Retinal pigment epithelial cell (primary cell): Measurements from ENCODE around the gene PADI2.

Source experiments
- DNase-seq: peaks from one replicate; pipeline ENCODE4 v3.0.0-alpha.2; 2010; ENCODE audit warnings: low read depth
- H3K4me3 ChIP-seq: 2 replicates; pipeline ENCODE4 v1.5.1; 2011; ENCODE audit warnings: mild to moderate bottlenecking, low read length, control low read depth, moderate library complexity
- CTCF ChIP-seq: conservative IDR thresholded peaks from 2 replicates; pipeline ENCODE4 v1.5.1; 2011; ENCODE audit warnings: low read depth, low read length, control low read depth, inconsistent platforms

Gene PADI2

GRCh38 chr1:17140279-17140678, 21.0 kb upstream of the PADI2 start:
- no peak overlapping the region for H3K4me3 ChIP-seq
- no peak for DNase-seq
- TF ChIP-seq CTCF: no peak

- no peak overlapping the region for H3K4me3 ChIP-seq
- no peak for TF ChIP-seq CTCF
Observed at GRCh38 chr1:17139637-17140036, 20.4 kb upstream of the PADI2 start.

DNA sequence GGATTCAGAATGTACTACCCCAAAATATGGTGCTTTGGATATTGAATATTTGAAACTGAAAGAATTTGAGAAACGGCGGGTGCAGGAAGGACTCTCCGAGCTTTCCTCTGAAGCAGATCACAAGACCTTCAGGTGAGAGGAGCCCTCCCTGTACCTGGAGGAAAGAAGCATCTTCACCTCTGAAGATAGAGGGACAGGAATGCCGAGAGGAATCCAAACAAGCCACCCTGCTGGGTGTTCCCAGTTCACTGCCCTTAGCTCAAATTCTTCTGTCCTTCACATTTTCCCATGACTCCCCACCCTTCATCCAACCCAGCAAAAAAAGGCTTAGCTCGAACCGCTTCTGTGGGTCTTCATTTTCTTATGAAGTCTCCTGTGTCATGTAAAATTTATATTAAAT, 18.2 kb upstream of the PADI2 start:
- TF ChIP-seq CTCF: no peak
- H3K4me3 ChIP-seq: no peak overlapping the region

More at GRCh38 chr1:17139637-17140036, 20.4 kb upstream of the PADI2 start:
- no peak for DNase-seq

DNA sequence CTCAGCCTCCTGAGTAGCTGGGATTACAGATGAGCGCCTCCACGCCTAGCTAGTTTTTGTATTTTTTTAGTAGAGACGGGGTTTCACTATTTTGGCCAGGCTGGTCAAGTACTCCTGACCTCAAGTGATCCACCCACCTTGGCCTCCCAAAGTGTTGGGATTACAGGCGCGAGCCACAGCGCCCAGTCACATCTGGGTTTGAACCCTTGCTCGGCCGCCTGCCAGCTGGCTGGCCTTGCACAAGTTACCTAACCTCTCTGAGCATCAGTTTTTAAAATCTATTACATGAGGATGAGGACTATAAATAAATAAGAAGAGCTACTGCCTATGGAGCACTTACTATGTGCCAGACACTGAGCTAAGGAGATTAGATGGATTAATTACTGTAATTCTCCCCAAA, 17.7 kb upstream of the PADI2 start:
- no peak for DNase-seq
- no peak overlapping the region for H3K4me3 ChIP-seq
- TF ChIP-seq CTCF: no peak

More for the DNA sequence above, 18.2 kb upstream of the PADI2 start:
- no peak for DNase-seq

- no peak for TF ChIP-seq CTCF
- DNase-seq: no peak
- no peak overlapping the region for H3K4me3 ChIP-seq
Observed at GRCh38 chr1:17136145-17136544, 16.9 kb upstream of the PADI2 start.

GRCh38 chr1:17135530-17135929, 16.3 kb upstream of the PADI2 start:
- no peak for TF ChIP-seq CTCF
- H3K4me3 ChIP-seq: no peak overlapping the region
- DNase-seq: no peak

DNA sequence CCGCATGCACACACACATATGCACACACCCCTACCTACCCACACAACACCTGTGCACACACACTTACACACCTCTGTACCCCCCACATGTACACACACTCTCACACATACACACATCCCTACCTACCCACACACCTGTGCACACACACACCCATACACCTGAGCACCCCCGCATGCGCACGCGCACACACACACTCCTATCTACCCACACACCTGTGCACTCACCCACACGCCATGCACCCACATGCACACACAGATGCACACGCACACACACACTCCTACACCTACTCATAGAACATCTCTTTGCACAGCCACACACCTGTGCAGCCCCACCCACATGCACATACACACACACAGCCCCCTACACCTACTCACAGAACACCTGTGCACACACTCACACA, 15.5 kb upstream of the PADI2 start:
- no peak for DNase-seq
- H3K4me3 ChIP-seq: no peak overlapping the region
- no peak for TF ChIP-seq CTCF
